Endometrium (tissue), 2 donors: ENCODE results near the gene MOGAT1.

ENCODE experiments used
- FAIRE-seq: peaks from 2 replicates; lab custom pipeline; 2012; peaks lifted over from hg19 to GRCh38; lab: Jason Lieb, UNC
- donor health status: control.
- donor health status: control.

MOGAT1 gene

GRCh38 chr2:222671259-222672067 lies at the start of gene MOGAT1:
Gene MOGAT1 (plus strand): TSS chr2:222671658. CDS start chr2:222671786, 128 bp downstream.
- FAIRE-seq, result no peak

- FAIRE-seq, result no peak
Measured at GRCh38 chr2:222621893-222622292, 49.6 kb upstream of the MOGAT1 start.

- FAIRE-seq, result no peak
Measured at GRCh38 chr2:222622910-222623309, 48.5 kb upstream of the MOGAT1 start.

- FAIRE-seq, result no peak
Measured at GRCh38 chr2:222623756-222624309, 47.6 kb upstream of the MOGAT1 start.

- FAIRE-seq, result no peak
Measured at GRCh38 chr2:222627764-222628163, 43.7 kb upstream of the MOGAT1 start.

GRCh38 chr2:222635295-222635694 lies 36.2 kb upstream of the MOGAT1 start:
- no peak for FAIRE-seq

GRCh38 chr2:222637067-222637466 lies 34.4 kb upstream of the MOGAT1 start:
- FAIRE-seq, result no peak

- FAIRE-seq, result no peak
Measured at GRCh38 chr2:222641336-222641735, 30.1 kb upstream of the MOGAT1 start.

GRCh38 chr2:222643134-222643533 lies 28.3 kb upstream of the MOGAT1 start:
- FAIRE-seq, result no peak

GRCh38 chr2:222646008-222646407 lies 25.4 kb upstream of the MOGAT1 start:
- no peak for FAIRE-seq

- FAIRE-seq, result no peak
Measured at GRCh38 chr2:222649801-222650200, 21.7 kb upstream of the MOGAT1 start.

- no peak for FAIRE-seq
Measured at GRCh38 chr2:222651718-222652418, 19.6 kb upstream of the MOGAT1 start.

GRCh38 chr2:222652491-222653255 lies 18.8 kb upstream of the MOGAT1 start:
- no peak for FAIRE-seq

- FAIRE-seq, result no peak
Measured at GRCh38 chr2:222653280-222653679, 18.2 kb upstream of the MOGAT1 start.

- no peak for FAIRE-seq
Measured at GRCh38 chr2:222655787-222656525, 15.5 kb upstream of the MOGAT1 start, which contains the start of gene FARSB. Gene FARSB (minus strand): TSS chr2:222656092. CDS start chr2:222656073, 19 bp downstream.

- no peak for FAIRE-seq
Measured at GRCh38 chr2:222656526-222657446, 14.7 kb upstream of the MOGAT1 start.

- no peak for FAIRE-seq
Measured at GRCh38 chr2:222663479-222663878, 8.0 kb upstream of the MOGAT1 start.

- no peak for FAIRE-seq
Measured at GRCh38 chr2:222668494-222669154, 2.8 kb upstream of the MOGAT1 start.

- no peak for FAIRE-seq
Measured at GRCh38 chr2:222669353-222669752, 2.1 kb upstream of the MOGAT1 start.
